NCI-H1092 treated with DMSO at 0.1 percent for 48 hours (cell line): Measurements from ENCODE around the gene ITGA4.

Source experiments
- DNase-seq: peaks from one replicate; lab custom pipeline; 2025; lab: John Stamatoyannopoulos, UW

Gene ITGA4

DNA sequence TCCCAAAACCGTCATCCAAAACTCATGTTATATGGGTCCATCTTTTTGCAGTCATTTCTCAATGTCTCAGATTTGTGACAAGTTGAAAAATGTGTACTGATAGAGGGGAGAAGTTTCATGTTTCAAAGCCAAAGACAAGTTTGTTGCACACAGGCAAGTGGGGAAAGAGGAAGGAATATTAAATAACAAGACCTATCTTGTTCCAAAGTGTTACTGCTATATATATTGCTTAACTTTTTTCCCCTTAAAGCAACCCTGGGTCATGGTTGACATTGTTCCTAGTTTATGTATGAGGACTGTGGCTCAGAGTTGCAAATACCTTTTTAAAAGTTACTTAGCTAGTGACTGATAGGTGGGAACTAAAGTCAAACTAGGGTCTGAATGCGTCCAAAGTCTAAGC, 1.7 kb downstream of the ITGA4 start:
- no peak for DNase-seq

DNA sequence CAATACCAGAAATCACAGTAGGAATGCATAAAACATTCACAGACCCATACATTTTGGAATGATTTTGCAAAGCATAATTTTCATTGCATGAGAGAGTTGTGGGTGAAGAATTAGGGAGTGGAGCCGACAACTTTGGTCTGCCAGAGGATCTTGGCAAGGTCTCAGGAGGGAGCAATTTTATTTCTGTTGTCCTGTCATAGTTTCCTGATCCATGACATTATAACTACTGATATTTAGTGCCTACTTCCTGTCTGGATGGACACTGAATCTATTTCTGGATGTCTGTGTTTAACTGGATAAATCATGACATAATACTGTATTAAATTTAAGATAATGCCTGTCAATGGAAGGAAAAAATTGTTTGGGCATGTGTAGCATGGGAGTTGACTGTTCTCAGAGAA, 2.4 kb downstream of the ITGA4 start:
- DNase-seq = no peak

- DNase-seq = no peak
Observed at GRCh38 chr2:181461056-181461997, 4.1 kb downstream of the ITGA4 start.

GRCh38 chr2:181462033-181462432, 4.8 kb downstream of the ITGA4 start:
- DNase-seq = no peak

GRCh38 chr2:181463588-181463987, 6.4 kb downstream of the ITGA4 start:
- no peak for DNase-seq

DNA sequence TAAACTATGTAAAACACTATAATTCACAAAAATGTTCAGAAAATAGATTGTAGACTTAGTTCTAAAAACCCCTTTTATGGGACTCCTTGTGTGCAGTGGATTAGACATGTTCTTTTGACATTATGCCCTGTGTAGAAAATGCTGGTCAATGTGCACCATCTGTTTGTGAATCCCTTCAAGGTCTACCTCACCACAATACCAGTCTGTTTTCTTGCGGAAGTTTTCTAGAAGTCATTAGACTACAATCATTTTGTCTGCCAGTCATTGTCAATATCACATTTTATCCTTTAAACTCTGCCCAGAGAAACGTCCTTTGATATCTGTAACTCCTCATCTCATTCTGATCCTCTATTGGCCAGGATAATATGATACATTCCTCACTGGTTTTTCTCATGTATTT, 7.8 kb downstream of the ITGA4 start:
- no peak for DNase-seq

DNA sequence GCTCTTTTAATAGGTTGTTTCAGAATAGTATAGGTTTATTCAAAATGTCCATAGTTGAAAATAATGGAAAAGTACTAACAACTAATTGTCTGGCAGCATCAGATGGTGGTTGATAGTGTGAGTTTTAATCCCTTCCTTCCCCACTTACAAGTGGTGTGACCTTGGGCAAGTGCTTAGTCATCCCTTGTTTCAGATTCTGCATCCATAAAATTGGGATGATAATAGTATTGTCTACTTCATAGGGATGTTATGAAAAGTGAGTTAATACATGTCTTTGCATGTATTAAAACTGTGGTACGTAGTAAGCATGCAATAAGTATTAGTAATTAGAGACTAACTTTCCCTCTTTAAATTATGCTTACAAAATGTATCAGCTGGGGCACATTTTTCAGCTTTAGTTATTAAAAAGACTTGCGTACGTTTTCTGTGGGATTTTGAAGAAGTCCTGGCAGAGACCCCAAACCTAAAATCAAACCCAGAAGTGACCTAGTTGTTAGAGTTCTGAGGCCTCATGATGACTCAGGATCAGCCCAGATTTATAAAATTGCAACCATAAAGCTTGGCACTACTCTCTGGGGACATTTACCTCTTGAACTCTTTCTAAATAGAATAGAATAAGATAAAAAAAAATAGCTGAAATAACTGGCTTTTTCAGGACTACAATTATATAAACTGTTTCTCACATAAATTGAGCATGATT, 8.6 kb downstream of the ITGA4 start:
- no peak for DNase-seq

DNA sequence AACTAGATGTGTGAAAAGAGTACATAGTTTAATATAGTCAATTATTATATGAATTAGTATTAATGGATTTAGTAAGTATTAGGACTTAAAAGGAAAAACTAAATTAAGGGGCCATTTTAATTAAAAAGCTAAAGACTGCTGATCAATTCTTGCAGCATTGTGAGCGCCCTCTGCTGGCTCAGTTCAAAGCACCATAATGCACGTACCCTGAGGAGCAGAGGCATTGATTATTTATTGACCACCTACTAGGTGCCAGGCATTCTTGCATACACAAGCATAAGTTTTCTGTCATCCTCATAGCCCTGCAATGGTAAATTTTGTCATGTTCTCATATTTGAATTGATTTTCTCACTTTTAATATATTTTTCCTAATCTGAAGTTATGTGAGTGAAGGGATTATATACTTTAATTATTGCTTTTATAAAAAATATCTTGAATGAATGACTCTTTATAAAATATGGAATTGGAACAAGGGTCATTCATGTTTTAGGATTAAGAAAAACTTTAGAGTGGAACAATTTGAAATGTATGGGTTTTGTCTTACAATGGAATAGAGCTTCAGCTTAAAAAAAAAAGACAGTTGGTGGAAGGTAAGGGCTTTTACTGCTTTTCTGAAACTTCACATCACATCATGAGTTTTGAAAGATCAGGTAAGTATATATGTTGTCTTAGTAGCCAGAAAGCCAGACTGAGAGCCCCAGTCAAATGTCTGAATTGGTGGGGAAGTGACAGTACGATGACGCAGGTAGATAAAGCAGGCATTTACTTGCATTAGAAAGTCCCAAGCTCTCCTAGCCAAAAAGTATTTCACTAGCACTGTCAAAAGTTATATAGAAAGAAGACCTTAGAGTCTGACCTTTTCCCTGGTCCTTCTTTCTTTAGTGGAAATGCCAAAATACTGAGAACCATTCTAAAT, 9.7 kb downstream of the ITGA4 start:
- DNase-seq = peak; percentile 13

DNA sequence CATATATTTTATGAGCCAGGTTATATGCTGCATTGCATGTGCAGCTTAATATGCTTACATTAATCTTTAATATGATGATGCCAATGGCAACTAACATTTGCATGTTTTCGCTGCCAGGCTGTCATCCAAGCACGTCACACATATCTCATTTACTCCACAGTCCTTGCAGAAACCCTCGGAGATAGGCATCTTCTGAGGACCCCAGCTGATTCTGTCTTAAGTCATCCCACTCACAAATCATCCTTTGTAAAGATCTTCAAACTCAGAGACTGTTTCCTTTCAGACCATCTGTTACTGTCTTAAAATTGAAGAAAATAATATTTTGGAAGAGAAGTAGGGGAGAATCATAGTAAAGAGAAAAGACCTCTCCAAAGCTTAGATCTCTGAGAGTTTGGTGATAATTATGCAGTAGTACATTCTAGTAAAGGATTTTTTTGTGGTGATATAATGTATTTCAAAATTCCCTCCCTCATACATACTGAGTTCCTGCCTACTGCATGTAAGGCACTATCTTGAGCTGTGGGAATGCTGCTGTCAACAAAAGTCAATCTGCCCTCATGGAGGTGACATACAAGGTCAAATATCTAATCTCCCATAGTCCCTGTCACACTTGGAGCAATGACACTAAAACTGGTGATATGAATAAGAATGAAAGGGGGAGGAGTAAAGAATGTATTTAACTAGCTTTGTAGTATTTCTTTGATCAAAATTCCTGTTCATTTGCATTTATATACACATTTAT, 11.0 kb downstream of the ITGA4 start:
- DNase-seq = no peak

- no peak for DNase-seq
Observed at GRCh38 chr2:181468811-181469210, 11.6 kb downstream of the ITGA4 start.

GRCh38 chr2:181471226-181471625, 14.0 kb downstream of the ITGA4 start:
- no peak for DNase-seq

DNA sequence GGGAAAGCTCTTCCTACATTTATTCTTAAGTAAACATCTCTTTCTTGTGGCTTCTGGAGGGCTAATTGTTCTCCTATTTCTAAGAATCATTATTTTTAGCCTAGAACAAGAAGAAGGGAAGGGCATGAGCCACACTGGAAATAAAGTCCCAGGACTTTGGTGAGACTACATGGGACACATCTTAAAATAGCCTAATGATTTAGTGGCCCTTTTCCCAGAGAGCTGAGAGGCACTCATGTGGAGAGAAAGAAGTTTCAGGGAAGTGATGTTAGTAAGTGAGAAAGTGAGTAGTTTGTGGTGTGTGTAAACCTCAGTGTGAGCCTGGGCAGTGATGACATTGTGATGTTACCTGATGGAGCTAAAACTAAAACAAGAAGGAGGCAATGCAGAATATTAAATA, 14.6 kb downstream of the ITGA4 start:
- DNase-seq = no peak

GRCh38 chr2:181472990-181473389, 15.8 kb downstream of the ITGA4 start:
- DNase-seq = no peak

- no peak for DNase-seq
Observed at GRCh38 chr2:181474222-181474881, 17.2 kb downstream of the ITGA4 start.

DNA sequence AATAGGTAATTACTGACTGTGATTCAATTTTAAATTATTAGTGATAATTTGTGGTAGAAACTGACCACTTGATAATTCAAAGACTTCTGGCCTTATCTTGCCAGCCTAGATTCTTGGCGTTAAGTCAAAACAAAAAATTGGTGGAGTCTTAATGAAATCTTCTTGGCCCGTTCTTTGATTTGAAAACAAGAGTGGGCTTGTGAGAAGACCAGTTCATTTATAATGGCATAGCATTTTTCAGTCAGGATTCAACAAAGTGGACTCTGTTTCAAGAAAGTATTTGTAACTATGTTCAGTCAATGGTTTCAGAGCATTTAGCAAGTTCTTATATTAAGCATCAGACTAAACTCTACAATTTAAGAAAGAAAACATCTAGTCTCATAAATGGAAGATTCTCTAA, 26.0 kb downstream of the ITGA4 start:
- DNase-seq = no peak

DNA sequence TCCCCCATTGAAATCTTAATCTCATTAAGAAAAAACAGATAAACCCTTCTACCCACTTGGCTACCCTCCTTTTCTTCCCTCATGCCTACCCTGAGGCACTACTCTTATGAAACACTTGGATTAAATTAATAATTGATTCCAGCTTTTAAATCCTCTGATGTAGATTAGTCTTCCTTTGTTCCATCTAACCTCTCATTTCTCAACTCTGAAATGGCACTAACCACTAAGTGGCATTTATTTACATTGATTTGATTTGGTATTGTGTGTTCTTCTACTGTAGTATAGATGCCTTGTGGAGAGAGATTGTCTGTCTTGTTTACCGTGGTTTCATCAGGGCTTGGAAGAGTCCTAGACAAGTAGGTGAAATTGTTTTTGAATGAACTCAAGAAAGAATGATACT, 26.7 kb downstream of the ITGA4 start:
- DNase-seq = no peak

DNA sequence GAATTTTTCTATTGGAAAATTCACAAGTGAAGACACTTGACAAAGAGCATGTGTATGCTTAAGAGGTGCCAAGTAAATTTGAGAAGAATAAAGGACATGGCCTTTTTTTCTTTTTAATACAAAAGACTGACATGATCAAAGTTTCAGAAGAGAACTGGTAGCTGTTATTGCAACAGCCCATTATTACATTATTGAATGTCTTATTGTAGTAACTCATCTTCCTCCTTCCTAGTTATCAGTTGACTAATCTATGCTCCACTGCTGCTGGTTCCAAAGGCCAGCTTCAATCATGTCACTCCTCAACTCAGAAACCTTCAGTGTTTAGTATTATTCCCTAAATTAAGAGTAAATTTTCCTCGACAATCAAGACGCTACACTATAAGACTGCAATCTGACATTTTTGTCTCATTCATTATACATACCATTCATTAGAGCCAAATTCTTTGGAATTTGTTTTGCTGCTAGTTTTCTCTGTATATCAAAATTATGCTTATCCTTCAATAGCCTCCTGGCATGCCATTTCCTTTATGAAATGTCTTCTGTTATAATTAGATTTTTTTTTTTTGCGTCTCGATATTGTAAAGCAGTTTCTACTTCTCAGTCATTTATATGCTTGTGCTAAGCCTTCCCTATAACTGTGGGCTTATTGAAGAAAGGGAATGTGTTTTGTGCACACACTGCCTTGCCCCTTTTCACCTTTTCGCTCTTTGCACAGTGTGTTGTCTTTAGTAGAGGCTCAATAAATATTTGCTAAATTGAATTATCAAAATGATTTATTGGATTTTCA, 27.9 kb downstream of the ITGA4 start:
- no peak for DNase-seq

- no peak for DNase-seq
Observed at GRCh38 chr2:181485638-181485946, 28.4 kb downstream of the ITGA4 start.

- no peak for DNase-seq
Observed at GRCh38 chr2:181499231-181499630, 42.0 kb downstream of the ITGA4 start.

- no peak for DNase-seq
Observed at GRCh38 chr2:181500201-181500600, 43.0 kb downstream of the ITGA4 start.
